ENCODE measurements around the gene RAI1.

DNA sequence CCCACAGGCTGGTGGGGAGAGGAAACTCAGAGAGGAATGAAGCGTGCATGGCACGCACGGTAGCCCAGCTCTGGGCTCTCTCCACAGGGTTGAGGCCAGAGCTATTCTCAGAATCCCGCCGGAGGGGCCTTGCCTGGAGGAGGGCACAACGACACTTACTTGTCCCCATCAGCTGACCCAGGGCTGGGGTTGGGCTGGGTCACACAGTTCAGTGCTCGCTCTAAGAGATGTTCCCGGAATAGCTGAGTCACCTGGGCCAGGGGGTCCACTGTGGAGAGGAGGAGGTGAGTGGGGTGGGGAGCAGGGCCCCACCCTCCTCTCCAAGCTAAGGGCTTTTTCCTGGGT lies 133.8 kb downstream of the RAI1 start:
- no peak for TF ChIP-seq POLR2A (IDR thresholded peaks at IDR 0.05; ENCODE audit: low read length)
- no peak for TF ChIP-seq GATA1 (IDR thresholded peaks at IDR 0.05; ENCODE audit: low read depth, low read length)

Data from erythroblast (primary cell).